Occipital lobe (tissue), 2 donors: ENCODE results near the gene PTPRN2. TPM values are rescaled to one million over a fixed set of nuclear protein-coding genes. Genes with fewer than 3 reads are reported as not detected.

Source experiments
- DNase-seq: peaks from one replicate; lab custom pipeline; 2025; lab: John Stamatoyannopoulos, UW
- total RNA-seq: library from RNA; depleted of rRNA; stranded (reverse); fragments of >200 nt; gene quantifications from one replicate; pipeline ENCODE4 v1.2.3, GENCODE V29; 2014

The PTPRN2 gene
- total RNA-seq, 1 donor from 2014 or later, result 62.2 TPM

GRCh38 chr7:157964521-157964920 is 623.1 kb downstream of the PTPRN2 start:
- no peak for DNase-seq

- no peak for DNase-seq
These were observed 623.6 kb downstream of the PTPRN2 start for GRCh38 chr7:157964016-157964415.

- DNase-seq, result no peak
These were observed 624.1 kb downstream of the PTPRN2 start for GRCh38 chr7:157963526-157963925.

- DNase-seq, result no peak
These were observed 624.9 kb downstream of the PTPRN2 start for GRCh38 chr7:157962458-157963306.

GRCh38 chr7:157961731-157962457 is 625.7 kb downstream of the PTPRN2 start:
- DNase-seq, result no peak

- no peak for DNase-seq
These were observed 632.1 kb downstream of the PTPRN2 start for GRCh38 chr7:157955348-157955999.

GRCh38 chr7:157954901-157955300 is 632.7 kb downstream of the PTPRN2 start:
- DNase-seq, result no peak

GRCh38 chr7:157952841-157953645 is 634.6 kb downstream of the PTPRN2 start:
- no peak for DNase-seq

- no peak for DNase-seq
These were observed 635.5 kb downstream of the PTPRN2 start for GRCh38 chr7:157952050-157952667.

- no peak for DNase-seq
These were observed 636.1 kb downstream of the PTPRN2 start for GRCh38 chr7:157951300-157952049.

- DNase-seq, result no peak
These were observed 637.9 kb downstream of the PTPRN2 start for GRCh38 chr7:157949711-157950110.

GRCh38 chr7:157947504-157947903 is 640.1 kb downstream of the PTPRN2 start:
- DNase-seq, result no peak

- no peak for DNase-seq
These were observed 641.1 kb downstream of the PTPRN2 start for GRCh38 chr7:157946398-157947060.

GRCh38 chr7:157945401-157945800 is 642.2 kb downstream of the PTPRN2 start:
- DNase-seq, result no peak

GRCh38 chr7:157944734-157945291 is 642.8 kb downstream of the PTPRN2 start:
- DNase-seq, result no peak

- DNase-seq, result no peak
These were observed 643.6 kb downstream of the PTPRN2 start for GRCh38 chr7:157944051-157944450.

- DNase-seq, result no peak
These were observed 644.1 kb downstream of the PTPRN2 start for GRCh38 chr7:157943561-157943960.

- DNase-seq, result no peak
These were observed 646.4 kb downstream of the PTPRN2 start for GRCh38 chr7:157941210-157941609.

GRCh38 chr7:157940497-157940896 is 647.1 kb downstream of the PTPRN2 start:
- DNase-seq, result no peak
